OCI-M1 (cell line): Measurements from ENCODE around the gene DIP2C.
"Not testable (repeated sequence)": the region's sequence is repeated elsewhere in the genome, so short reads cannot be mapped to it uniquely, and the experiment has no call there.

ENCODE experiments used
- DNase-seq: peaks from one replicate; lab custom pipeline; 2025; lab: John Stamatoyannopoulos, UW

The DIP2C gene

GRCh38 chr10:443459-443858 lies 246.0 kb downstream of the DIP2C start:
- DNase-seq, result no peak

- no peak for DNase-seq
These were observed 247.3 kb downstream of the DIP2C start for GRCh38 chr10:442209-442608.

GRCh38 chr10:441659-442058 lies 247.8 kb downstream of the DIP2C start:
- no peak for DNase-seq

GRCh38 chr10:440127-440526 lies 249.3 kb downstream of the DIP2C start:
- no peak for DNase-seq

- DNase-seq, result no peak
These were observed 251.6 kb downstream of the DIP2C start for GRCh38 chr10:437698-438490.

- no peak for DNase-seq
These were observed 252.4 kb downstream of the DIP2C start for GRCh38 chr10:436911-437665.

GRCh38 chr10:436013-436697 lies 253.3 kb downstream of the DIP2C start:
- DNase-seq, result no peak

GRCh38 chr10:435397-435796 lies 254.1 kb downstream of the DIP2C start:
- no peak for DNase-seq

GRCh38 chr10:429696-430095 lies 259.8 kb downstream of the DIP2C start:
- DNase-seq, result no peak

- no peak for DNase-seq
These were observed 261.5 kb downstream of the DIP2C start for GRCh38 chr10:427761-428519.

- DNase-seq, result not testable (repeated sequence)
These were observed 264.1 kb downstream of the DIP2C start for GRCh38 chr10:425365-425764.

- DNase-seq, result not testable (repeated sequence)
These were observed 264.7 kb downstream of the DIP2C start for GRCh38 chr10:424724-425123.

- no peak for DNase-seq
These were observed 266.3 kb downstream of the DIP2C start for GRCh38 chr10:423178-423577.

- no peak for DNase-seq
These were observed 266.8 kb downstream of the DIP2C start for GRCh38 chr10:422675-423074.

GRCh38 chr10:422241-422640 lies 267.2 kb downstream of the DIP2C start:
- no peak for DNase-seq

GRCh38 chr10:421170-421569 lies 268.3 kb downstream of the DIP2C start:
- DNase-seq, result no peak

- DNase-seq, result no peak
These were observed 269.0 kb downstream of the DIP2C start for GRCh38 chr10:420154-421121.

GRCh38 chr10:418894-419293 lies 270.6 kb downstream of the DIP2C start:
- no peak for DNase-seq

- no peak for DNase-seq
These were observed 271.2 kb downstream of the DIP2C start for GRCh38 chr10:418226-418625.

GRCh38 chr10:416091-416515 lies 273.4 kb downstream of the DIP2C start:
- no peak for DNase-seq

- DNase-seq, result no peak
These were observed 275.8 kb downstream of the DIP2C start for GRCh38 chr10:413662-414071.
